Measurements from ENCODE around the gene EIF3D. TPM values are rescaled to one million over a fixed set of nuclear protein-coding genes. Genes with fewer than 3 reads are reported as not detected.
A peak's percentile ranks its signal among the peaks of the same experiment; 100 is the strongest.

EIF3D gene
- total RNA-seq, 1 experiment from 2014 or later: 306 TPM

DNA sequence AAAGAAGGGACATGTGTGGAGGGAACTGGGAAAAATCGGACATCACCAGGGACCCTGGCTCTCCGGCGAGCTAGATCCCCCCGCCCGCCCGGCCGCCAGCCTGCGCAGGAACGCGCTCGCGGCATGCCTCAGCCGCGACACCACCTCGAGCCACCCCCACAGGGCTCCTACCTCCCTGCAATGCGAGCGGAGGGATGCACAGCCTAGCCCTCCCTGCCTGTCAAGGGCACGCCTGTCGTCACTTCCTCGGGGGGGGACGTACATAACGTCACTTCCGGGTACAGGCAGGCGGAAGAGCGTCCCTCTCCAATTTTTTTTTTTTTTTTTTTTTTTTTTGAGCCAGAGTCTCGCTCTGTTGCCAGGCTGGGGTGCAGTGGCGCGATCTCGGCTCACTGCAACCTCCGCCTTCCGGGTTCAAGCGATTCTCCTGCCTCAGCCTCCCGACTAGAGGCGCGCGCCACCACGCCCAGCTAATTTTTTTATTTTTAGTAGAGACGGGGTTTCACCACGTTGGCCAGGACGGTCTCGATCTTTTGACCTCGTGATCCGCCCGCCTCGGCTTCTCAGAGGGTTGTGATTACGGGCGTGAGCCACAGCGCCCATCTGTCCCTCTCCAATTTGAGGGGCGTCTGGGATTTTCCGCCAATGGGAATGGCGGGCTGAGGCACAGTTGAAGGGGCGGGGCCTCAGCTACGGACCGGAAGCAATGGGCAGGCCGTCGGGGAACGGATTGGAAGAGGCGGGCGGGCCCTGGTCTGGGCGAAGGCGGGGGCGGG is 47.4 kb downstream of the EIF3D start, which contains the start of gene TXN2 (continued):
- TF ChIP-seq CBX3 (IDR thresholded peaks at IDR 0.05; ENCODE audit: low read depth): no peak
- peak; percentile 89 for TF ChIP-seq POLR2AphosphoS5 (IDR thresholded peaks at IDR 0.05; ENCODE audit: low read depth, low read length)
- no peak for TF ChIP-seq ZFX (IDR thresholded peaks at IDR 0.05)
- peak; percentile 55 for TF ChIP-seq SP1 (IDR thresholded peaks at IDR 0.05; ENCODE audit: low read depth)
- peak; percentile 54; the same call in 1 of the 2 replicates for TF ChIP-seq EGR1 (IDR thresholded peaks at IDR 0.05; ENCODE audit: low read depth)
- no peak for TF ChIP-seq ZNF274 (IDR thresholded peaks at IDR 0.05; ENCODE audit: low read depth, low read length)

DNA sequence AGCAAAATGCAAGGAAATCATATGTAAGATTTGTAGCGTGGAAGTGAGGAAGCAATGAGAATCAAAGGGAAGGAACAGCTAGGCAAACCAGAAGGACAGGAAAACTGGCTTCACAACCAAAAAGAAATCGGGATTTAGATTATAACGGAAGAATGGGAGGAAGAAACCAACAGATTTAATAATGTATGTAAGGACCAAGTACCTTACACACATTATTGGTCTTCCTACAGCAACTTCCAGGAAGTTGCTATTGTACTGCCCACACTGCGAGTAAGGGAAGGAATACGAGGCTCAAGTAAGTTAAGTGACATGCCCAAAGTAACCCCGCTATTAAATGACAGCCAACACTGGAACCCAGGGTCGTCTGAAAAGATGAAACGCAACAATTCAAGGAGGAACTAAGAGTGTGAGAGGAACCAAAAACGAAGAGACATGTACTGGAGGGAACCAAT is 48.0 kb downstream of the EIF3D start:
- ChIA-PET RAD21 (ENCODE audit: low non-redundant PET in 1 of 2, low total read pairs in 2 of 2, uncharacterized antibody in 2 of 2, unreplicated experiment in 2 of 2) (no interaction called here), CTCF (interaction anchor here (1.1 kb wide), 1 partner anchor 10 kb away, joined by 6 read pairs; no protein-coding TSS in a partner anchor), POLR2A (interaction anchor here (1.0 to 1.6 kb wide), 4 partner anchors 29 to 125 kb away, joined by 3 to 4 read pairs (median 3); partner anchors contain the start of gene MYH9)
- Histone ChIP-seq H3K27ac (ENCODE audit: low read depth, low read length) (peak overlapping the region; percentile 99), H3K9ac (ENCODE audit: low read length) (peak overlapping the region; percentile 93), H3K4me2 (ENCODE audit: low read length) (peak overlapping the region; percentile 96), H3K9me2 (ENCODE audit: insufficient read depth) (no peaks in the 10 kb centered on the region), H3K79me2 (ENCODE audit: insufficient read depth, low read length) (peaks cover 21% of the 10 kb centered on the region), H4K20me1 (ENCODE audit: insufficient read depth) (no peaks in the 10 kb centered on the region), H3K4me1 (ENCODE audit: control insufficient read depth in 1 of 2, insufficient read depth in 2 of 2, low read length in 2 of 2) (peaks cover 6 to 13% of the 10 kb centered on the region in 2 experiments), H3K4me3 (replicated peaks in 1 of 2; ENCODE audit: low read depth in 1 of 2, low read length in 2 of 2) (peak overlapping the region; percentile 84 to 99), H3K36me3 (ENCODE audit: control insufficient read depth in 1 of 2, insufficient read depth in 2 of 2, low read length in 2 of 2) (peaks cover 13 to 17% of the 10 kb centered on the region in 2 experiments; a peak in 3 of 4 replicates), H3K27me3 (ENCODE audit: insufficient read depth, low read length) (no peaks in the 10 kb centered on the region), H3K9me3 (ENCODE audit: control insufficient read depth in 1 of 2, insufficient read depth in 1 of 2, low read depth in 1 of 2, low read length in 2 of 2) (no peaks in the 10 kb centered on the region), H2AFZ (ENCODE audit: low read depth, low read length, poor library complexity, severe bottlenecking) (no peak overlapping the region)
- TF ChIP-seq SRF (IDR thresholded peaks at IDR 0.05; ENCODE audit: low read depth): 0 out of 2 replicates have a peak, but pooled peaks have one; percentile 45
- TF ChIP-seq ZNF274 (IDR thresholded peaks at IDR 0.05; ENCODE audit: low read depth, low read length): no peak
- TF ChIP-seq FOSL1 (IDR thresholded peaks at IDR 0.05; ENCODE audit: low read depth): no peak
- no peak for TF ChIP-seq POLR2A (IDR thresholded peaks at IDR 0.05; ENCODE audit: borderline replicate concordance, extremely low read depth, insufficient read depth, insufficient read length)
- no peak for TF ChIP-seq EGR1 (IDR thresholded peaks at IDR 0.05; ENCODE audit: low read depth)
- no peak for TF ChIP-seq CEBPB (IDR thresholded peaks at IDR 0.05; ENCODE audit: low read depth)
- no peak for TF ChIP-seq YY1 (IDR thresholded peaks at IDR 0.05; ENCODE audit: extremely low read depth, insufficient replicate concordance, low read depth, low read length)
- TF ChIP-seq CBX3 (IDR thresholded peaks at IDR 0.05; ENCODE audit: low read depth): peak; percentile 85; the same call in 1 of the 2 replicates
- peak; percentile 51; the same call in 1 of the 2 replicates for TF ChIP-seq SP1 (IDR thresholded peaks at IDR 0.05; ENCODE audit: low read depth)
- TF ChIP-seq, protein P1, sequence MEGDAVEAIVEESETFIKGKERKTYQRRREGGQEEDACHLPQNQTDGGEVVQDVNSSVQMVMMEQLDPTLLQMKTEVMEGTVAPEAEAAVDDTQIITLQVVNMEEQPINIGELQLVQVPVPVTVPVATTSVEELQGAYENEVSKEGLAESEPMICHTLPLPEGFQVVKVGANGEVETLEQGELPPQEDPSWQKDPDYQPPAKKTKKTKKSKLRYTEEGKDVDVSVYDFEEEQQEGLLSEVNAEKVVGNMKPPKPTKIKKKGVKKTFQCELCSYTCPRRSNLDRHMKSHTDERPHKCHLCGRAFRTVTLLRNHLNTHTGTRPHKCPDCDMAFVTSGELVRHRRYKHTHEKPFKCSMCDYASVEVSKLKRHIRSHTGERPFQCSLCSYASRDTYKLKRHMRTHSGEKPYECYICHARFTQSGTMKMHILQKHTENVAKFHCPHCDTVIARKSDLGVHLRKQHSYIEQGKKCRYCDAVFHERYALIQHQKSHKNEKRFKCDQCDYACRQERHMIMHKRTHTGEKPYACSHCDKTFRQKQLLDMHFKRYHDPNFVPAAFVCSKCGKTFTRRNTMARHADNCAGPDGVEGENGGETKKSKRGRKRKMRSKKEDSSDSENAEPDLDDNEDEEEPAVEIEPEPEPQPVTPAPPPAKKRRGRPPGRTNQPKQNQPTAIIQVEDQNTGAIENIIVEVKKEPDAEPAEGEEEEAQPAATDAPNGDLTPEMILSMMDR (IDR thresholded peaks at IDR 0.05 in 2 of 3, conservative IDR thresholded peaks at IDR 0.05 in 1 of 3; ENCODE audit: borderline replicate concordance in 1 of 3, insufficient read depth in 1 of 3, low read depth in 2 of 3, low read length in 2 of 3): no peak
- TF ChIP-seq, protein P2, sequence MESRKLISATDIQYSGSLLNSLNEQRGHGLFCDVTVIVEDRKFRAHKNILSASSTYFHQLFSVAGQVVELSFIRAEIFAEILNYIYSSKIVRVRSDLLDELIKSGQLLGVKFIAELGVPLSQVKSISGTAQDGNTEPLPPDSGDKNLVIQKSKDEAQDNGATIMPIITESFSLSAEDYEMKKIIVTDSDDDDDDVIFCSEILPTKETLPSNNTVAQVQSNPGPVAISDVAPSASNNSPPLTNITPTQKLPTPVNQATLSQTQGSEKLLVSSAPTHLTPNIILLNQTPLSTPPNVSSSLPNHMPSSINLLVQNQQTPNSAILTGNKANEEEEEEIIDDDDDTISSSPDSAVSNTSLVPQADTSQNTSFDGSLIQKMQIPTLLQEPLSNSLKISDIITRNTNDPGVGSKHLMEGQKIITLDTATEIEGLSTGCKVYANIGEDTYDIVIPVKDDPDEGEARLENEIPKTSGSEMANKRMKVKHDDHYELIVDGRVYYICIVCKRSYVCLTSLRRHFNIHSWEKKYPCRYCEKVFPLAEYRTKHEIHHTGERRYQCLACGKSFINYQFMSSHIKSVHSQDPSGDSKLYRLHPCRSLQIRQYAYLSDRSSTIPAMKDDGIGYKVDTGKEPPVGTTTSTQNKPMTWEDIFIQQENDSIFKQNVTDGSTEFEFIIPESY (IDR thresholded peaks at IDR 0.05; ENCODE audit: extremely low read depth, insufficient replicate concordance, low read length): no peak
- TF ChIP-seq TCF7L2 (IDR thresholded peaks at IDR 0.05; ENCODE audit: borderline replicate concordance, extremely low read depth, insufficient read depth, insufficient read length): peak; percentile 40
- TF ChIP-seq SIN3A (IDR thresholded peaks at IDR 0.05; ENCODE audit: low read depth): no peak
- TF ChIP-seq POLR2AphosphoS5 (IDR thresholded peaks at IDR 0.05; ENCODE audit: low read depth, low read length): no peak
- no peak for TF ChIP-seq ZFX (IDR thresholded peaks at IDR 0.05)
- TF ChIP-seq ELF1 (IDR thresholded peaks at IDR 0.05; ENCODE audit: borderline replicate concordance, low read depth): peak; percentile 59
- no peak; the same call in 1 of the 2 replicates for TF ChIP-seq JUND (IDR thresholded peaks at IDR 0.05)
- DNase-seq (ENCODE audit: low read depth, low spot score) (no peak), ATAC-seq (no peak)
- no TSS peak for BruUV-seq (replicated peaks)
- intact Hi-C loops (cut with micrococcal nuclease): loop anchor here (1.0 kb wide), 1 partner anchor 242 kb away; the partner anchor contains the start of gene APOL2

Measured in HCT116 (cell line).